Measurements from ENCODE around the gene ZNF516. TPM values are rescaled to one million over a fixed set of nuclear protein-coding genes. Genes with fewer than 3 reads are reported as not detected.
A peak's percentile ranks its signal among the peaks of the same experiment; 100 is the strongest.

ZNF516 gene
- total RNA-seq, 1 experiment from 2014 or later, result 28.3 TPM

DNA sequence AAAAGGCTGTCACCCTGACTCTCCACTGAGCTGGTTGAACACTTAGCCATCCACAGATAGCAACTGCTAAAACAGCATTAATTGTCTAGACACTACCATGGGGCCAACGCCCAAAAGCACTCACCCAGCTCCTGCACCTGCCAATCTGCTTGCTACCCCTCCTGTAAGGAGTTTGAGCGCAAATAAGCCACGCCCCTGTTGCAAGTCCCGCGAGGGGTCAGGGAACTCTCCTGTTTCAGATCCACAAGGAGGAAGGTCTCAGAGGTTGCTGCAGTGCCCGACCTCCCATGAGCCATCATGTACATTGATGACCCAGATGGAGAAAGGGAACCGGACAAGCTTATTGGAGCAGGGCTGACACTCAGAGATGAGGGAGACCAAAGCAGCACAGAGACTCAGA is 106.8 kb downstream of the ZNF516 start:
- H3K36me3 Mint-ChIP-seq (ENCODE audit: insufficient read depth, unreplicated experiment), result no peaks in the 10 kb centered on the region
- H3K9me3 Mint-ChIP-seq (ENCODE audit: unreplicated experiment), result no peaks in the 10 kb centered on the region
- H3K4me3 Mint-ChIP-seq (ENCODE audit: unreplicated experiment), result no peak overlapping the region
- peaks cover 17% of the 10 kb centered on the region for H3K4me1 Mint-ChIP-seq (ENCODE audit: insufficient read depth, unreplicated experiment)
- TF ChIP-seq, protein P1, sequence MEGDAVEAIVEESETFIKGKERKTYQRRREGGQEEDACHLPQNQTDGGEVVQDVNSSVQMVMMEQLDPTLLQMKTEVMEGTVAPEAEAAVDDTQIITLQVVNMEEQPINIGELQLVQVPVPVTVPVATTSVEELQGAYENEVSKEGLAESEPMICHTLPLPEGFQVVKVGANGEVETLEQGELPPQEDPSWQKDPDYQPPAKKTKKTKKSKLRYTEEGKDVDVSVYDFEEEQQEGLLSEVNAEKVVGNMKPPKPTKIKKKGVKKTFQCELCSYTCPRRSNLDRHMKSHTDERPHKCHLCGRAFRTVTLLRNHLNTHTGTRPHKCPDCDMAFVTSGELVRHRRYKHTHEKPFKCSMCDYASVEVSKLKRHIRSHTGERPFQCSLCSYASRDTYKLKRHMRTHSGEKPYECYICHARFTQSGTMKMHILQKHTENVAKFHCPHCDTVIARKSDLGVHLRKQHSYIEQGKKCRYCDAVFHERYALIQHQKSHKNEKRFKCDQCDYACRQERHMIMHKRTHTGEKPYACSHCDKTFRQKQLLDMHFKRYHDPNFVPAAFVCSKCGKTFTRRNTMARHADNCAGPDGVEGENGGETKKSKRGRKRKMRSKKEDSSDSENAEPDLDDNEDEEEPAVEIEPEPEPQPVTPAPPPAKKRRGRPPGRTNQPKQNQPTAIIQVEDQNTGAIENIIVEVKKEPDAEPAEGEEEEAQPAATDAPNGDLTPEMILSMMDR (IDR thresholded peaks at IDR 0.05; ENCODE audit: unreplicated experiment), result no peak
- CTCF ChIA-PET, result interaction anchor here (0.6 to 2.2 kb wide), 2 partner anchors 11 to 291 kb away, joined by 3 to 25 read pairs; no protein-coding TSS in a partner anchor
- no peaks in the 10 kb centered on the region for H3K27me3 Mint-ChIP-seq (ENCODE audit: insufficient read depth, unreplicated experiment)
- no peak for DNase-seq (ENCODE audit: unreplicated experiment)
- H3K27ac Mint-ChIP-seq (ENCODE audit: low read depth, unreplicated experiment), result no peak overlapping the region
- POLR2A ChIA-PET, result no interaction called here
- no TSS peak for BruUV-seq (replicated peaks)
- intact Hi-C loops (cut with micrococcal nuclease), result no loop called here

DNA sequence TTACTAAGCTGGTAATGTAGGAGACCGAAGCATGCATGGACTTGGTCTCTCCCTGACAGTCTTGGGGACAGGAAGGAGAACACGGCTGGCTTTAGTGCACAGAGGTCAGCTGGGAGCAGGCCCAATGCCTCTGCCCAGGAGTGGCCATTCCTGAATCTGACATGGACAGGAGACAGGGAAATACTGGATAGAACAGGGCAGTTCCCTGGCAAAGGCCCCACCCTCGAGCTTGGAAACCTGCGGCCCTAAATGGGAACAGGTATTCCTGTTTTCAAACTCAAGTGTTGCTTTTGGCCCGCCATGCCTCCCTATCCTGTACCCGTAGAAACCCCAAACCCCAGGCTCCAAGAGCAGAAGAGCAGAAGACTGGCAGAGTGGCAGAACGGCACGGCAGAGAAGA is 107.4 kb downstream of the ZNF516 start:
- ChIA-PET POLR2A (no interaction called here), CTCF (interaction anchor here (1.8 to 2.2 kb wide), 2 partner anchors 12 to 322 kb away, joined by 6 to 25 read pairs; no protein-coding TSS in a partner anchor)
- TF ChIP-seq, protein P1 (IDR thresholded peaks at IDR 0.05; ENCODE audit: unreplicated experiment), result no peak
- no peak for DNase-seq (ENCODE audit: unreplicated experiment)
- no peaks in the 10 kb centered on the region for H3K36me3 Mint-ChIP-seq (ENCODE audit: insufficient read depth, unreplicated experiment)
- H3K4me1 Mint-ChIP-seq (ENCODE audit: insufficient read depth, unreplicated experiment), result peaks cover 17% of the 10 kb centered on the region
- no peaks in the 10 kb centered on the region for H3K9me3 Mint-ChIP-seq (ENCODE audit: unreplicated experiment)
- BruUV-seq (replicated peaks), result no TSS peak
- H3K4me3 Mint-ChIP-seq (ENCODE audit: unreplicated experiment), result no peak overlapping the region
- no peak overlapping the region for H3K27ac Mint-ChIP-seq (ENCODE audit: low read depth, unreplicated experiment)
- intact Hi-C loops (cut with micrococcal nuclease), result no loop called here
- no peaks in the 10 kb centered on the region for H3K27me3 Mint-ChIP-seq (ENCODE audit: insufficient read depth, unreplicated experiment)

DNA sequence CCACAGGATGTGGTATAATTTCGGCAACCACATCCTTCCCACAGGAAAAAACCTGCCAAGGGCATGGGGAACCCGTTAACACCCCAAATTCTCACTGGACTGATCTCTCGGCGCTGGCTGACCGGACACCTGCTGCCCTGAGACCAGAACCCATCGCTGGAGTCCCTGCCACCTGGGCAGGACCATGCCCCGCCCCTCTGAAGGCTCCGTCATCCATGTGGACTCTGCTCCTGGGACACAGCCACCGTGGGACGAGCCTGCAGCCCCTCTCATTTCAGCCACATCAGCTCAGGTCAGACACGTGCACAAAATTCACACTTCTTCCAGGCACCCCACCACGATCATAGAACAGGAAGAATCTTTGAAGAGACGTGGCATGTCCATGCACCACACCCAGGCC is 108.2 kb downstream of the ZNF516 start:
- H3K27ac Mint-ChIP-seq (ENCODE audit: low read depth, unreplicated experiment), result no peak overlapping the region
- TF ChIP-seq, protein P1 (IDR thresholded peaks at IDR 0.05; ENCODE audit: unreplicated experiment), result no peak
- ChIA-PET CTCF (interaction anchor here (1.8 to 2.2 kb wide), 2 partner anchors 12 to 323 kb away, joined by 6 to 25 read pairs; no protein-coding TSS in a partner anchor), POLR2A (interaction anchor here (0.6 kb wide), 1 partner anchor 178 kb away, joined by 3 read pairs; no protein-coding TSS in a partner anchor)
- H3K36me3 Mint-ChIP-seq (ENCODE audit: insufficient read depth, unreplicated experiment), result no peaks in the 10 kb centered on the region
- BruUV-seq (replicated peaks), result no TSS peak
- DNase-seq (ENCODE audit: unreplicated experiment), result no peak
- H3K4me3 Mint-ChIP-seq (ENCODE audit: unreplicated experiment), result no peak overlapping the region
- H3K9me3 Mint-ChIP-seq (ENCODE audit: unreplicated experiment), result no peaks in the 10 kb centered on the region
- H3K4me1 Mint-ChIP-seq (ENCODE audit: insufficient read depth, unreplicated experiment), result peaks cover 17% of the 10 kb centered on the region
- H3K27me3 Mint-ChIP-seq (ENCODE audit: insufficient read depth, unreplicated experiment), result no peaks in the 10 kb centered on the region
- intact Hi-C loops (cut with micrococcal nuclease), result no loop called here

DNA sequence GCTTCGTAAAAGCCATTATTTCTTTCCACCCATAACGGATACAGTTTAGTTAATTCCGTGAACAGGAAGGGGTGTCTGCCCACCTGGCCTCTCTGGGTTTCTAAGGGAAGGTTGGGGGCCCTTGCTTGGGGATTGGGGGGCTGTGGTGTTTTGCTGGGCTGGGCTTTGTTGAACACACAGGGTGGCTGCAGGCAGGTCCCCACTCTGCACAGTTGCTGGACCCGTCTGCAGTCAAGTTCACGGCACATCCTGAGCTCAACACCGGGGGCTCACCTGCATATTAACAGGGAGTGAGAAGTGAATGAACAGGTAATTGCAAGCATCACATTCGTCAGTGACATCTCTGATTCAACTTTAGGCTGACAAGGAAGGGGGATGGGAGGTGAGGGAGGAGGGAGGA is 109.0 kb downstream of the ZNF516 start:
- Mint-ChIP-seq H3K27me3 (ENCODE audit: insufficient read depth, unreplicated experiment) (no peaks in the 10 kb centered on the region), H3K4me1 (ENCODE audit: insufficient read depth, unreplicated experiment) (peaks cover 11% of the 10 kb centered on the region), H3K9me3 (ENCODE audit: unreplicated experiment) (no peaks in the 10 kb centered on the region), H3K4me3 (ENCODE audit: unreplicated experiment) (no peak overlapping the region), H3K36me3 (ENCODE audit: insufficient read depth, unreplicated experiment) (no peaks in the 10 kb centered on the region), H3K27ac (ENCODE audit: low read depth, unreplicated experiment) (peak overlapping the region; percentile 7)
- POLR2A ChIA-PET, result interaction anchor here (0.6 to 0.7 kb wide), 2 partner anchors 12 to 179 kb away, joined by 3 read pairs; no protein-coding TSS in a partner anchor
- intact Hi-C loops (cut with micrococcal nuclease), result no loop called here
- TF ChIP-seq, protein P1 (IDR thresholded peaks at IDR 0.05; ENCODE audit: unreplicated experiment), result no peak
- no peak for DNase-seq (ENCODE audit: unreplicated experiment)
- no TSS peak for BruUV-seq (replicated peaks)
- CTCF ChIA-PET, result interaction anchor here (0.6 to 1.8 kb wide), 3 partner anchors 10 to 323 kb away, joined by 3 to 6 read pairs (median 4); no protein-coding TSS in a partner anchor
